ENCODE results near the gene SOS2.

The SOS2 gene

DNA sequence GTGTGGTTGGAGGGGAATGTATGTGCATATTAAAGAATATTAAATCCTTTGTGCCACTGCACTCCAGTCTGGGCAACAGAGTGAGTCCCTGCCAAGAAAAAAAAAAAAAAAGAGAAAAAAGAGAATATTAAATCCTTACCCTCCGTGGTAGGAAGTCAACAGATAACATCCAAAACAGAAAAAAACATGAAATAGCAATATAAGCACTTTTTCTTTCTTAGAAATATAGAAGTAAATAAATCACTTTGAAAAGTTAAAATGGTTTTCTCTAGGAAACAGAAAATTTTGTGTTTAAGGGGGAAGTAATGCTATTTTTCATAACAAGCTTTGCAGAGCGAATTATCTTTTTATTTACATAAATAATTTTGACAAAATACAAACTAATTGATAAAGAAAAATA is 17.6 kb downstream of the SOS2 start:
- TF ChIP-seq ZFP30 (CRISPR knock-in tag; IDR thresholded peaks at IDR 0.05) (no peak), ZNF8 (CRISPR knock-in tag; IDR thresholded peaks at IDR 0.05) (no peak), CSDC2 (CRISPR knock-in tag; IDR thresholded peaks at IDR 0.05) (no peak), ZNF70 (CRISPR knock-in tag; IDR thresholded peaks at IDR 0.05) (no peak), TOX (CRISPR knock-in tag; IDR thresholded peaks at IDR 0.05; ENCODE audit: borderline replicate concordance) (no peak), ZC3H10 (CRISPR knock-in tag; IDR thresholded peaks at IDR 0.05) (no peak), GLIS3 (CRISPR knock-in tag; IDR thresholded peaks at IDR 0.05) (no peak)
- no peak for ATAC-seq

DNA sequence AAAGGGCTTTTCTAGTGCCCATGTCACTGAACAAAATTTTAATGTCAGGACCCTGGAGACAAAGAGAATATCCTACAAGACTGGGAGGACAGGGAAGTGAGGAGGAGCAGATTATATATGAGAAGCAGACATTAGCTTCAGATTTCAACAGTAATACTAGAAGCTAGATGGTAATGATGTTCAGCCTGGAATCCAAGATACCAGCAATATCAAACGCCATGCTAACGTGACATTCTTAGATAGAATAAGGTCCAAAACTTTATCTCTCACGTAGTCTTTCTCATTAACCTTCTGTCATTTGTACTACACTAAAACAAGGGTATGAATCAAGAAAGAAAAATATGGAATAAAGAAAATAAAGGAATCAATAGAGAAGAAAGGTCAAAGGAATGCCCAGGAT is 18.7 kb downstream of the SOS2 start:
- TF ChIP-seq ZNF8 (CRISPR knock-in tag; IDR thresholded peaks at IDR 0.05) (no peak), ZC3H10 (CRISPR knock-in tag; IDR thresholded peaks at IDR 0.05) (no peak)
- no peak for ATAC-seq

DNA sequence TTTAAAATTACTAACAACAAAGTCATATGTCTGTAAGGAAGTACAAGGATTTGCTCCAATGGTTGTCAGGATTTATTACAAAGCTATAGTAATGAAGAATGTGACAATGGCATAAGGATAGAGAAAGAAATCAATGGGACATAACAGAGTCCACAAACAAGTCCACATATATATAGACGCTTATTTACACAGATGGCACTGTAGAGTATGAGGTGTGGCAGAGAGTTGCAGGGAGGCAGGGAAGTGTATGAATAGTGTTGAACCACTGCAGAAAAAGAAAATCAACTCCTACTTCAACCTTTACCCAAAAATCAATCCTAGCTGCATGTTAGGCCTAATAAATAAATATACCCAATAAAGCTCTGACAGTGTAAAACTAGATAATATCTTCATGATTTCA is 21.3 kb downstream of the SOS2 start:
- no peak for ATAC-seq
- TF ChIP-seq, protein P1, sequence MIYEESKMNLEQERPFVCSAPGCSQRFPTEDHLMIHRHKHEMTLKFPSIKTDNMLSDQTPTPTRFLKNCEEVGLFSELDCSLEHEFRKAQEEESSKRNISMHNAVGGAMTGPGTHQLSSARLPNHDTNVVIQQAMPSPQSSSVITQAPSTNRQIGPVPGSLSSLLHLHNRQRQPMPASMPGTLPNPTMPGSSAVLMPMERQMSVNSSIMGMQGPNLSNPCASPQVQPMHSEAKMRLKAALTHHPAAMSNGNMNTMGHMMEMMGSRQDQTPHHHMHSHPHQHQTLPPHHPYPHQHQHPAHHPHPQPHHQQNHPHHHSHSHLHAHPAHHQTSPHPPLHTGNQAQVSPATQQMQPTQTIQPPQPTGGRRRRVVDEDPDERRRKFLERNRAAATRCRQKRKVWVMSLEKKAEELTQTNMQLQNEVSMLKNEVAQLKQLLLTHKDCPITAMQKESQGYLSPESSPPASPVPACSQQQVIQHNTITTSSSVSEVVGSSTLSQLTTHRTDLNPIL (CRISPR knock-in tag; IDR thresholded peaks at IDR 0.05; ENCODE audit: low read depth) = no peak
- TF ChIP-seq, protein P2, sequence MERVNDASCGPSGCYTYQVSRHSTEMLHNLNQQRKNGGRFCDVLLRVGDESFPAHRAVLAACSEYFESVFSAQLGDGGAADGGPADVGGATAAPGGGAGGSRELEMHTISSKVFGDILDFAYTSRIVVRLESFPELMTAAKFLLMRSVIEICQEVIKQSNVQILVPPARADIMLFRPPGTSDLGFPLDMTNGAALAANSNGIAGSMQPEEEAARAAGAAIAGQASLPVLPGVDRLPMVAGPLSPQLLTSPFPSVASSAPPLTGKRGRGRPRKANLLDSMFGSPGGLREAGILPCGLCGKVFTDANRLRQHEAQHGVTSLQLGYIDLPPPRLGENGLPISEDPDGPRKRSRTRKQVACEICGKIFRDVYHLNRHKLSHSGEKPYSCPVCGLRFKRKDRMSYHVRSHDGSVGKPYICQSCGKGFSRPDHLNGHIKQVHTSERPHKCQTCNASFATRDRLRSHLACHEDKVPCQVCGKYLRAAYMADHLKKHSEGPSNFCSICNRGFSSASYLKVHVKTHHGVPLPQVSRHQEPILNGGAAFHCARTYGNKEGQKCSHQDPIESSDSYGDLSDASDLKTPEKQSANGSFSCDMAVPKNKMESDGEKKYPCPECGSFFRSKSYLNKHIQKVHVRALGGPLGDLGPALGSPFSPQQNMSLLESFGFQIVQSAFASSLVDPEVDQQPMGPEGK (CRISPR knock-in tag; IDR thresholded peaks at IDR 0.05; ENCODE audit: borderline replicate concordance) = no peak
- TF ChIP-seq SNAI2 (CRISPR knock-in tag; IDR thresholded peaks at IDR 0.05) (no peak), GLIS3 (CRISPR knock-in tag; IDR thresholded peaks at IDR 0.05) (no peak), RARB (CRISPR knock-in tag; IDR thresholded peaks at IDR 0.05) (no peak), ZC3H10 (CRISPR knock-in tag; IDR thresholded peaks at IDR 0.05) (no peak), ZNF8 (CRISPR knock-in tag; IDR thresholded peaks at IDR 0.05) (no peak)
- TF ChIP-seq, protein P3, sequence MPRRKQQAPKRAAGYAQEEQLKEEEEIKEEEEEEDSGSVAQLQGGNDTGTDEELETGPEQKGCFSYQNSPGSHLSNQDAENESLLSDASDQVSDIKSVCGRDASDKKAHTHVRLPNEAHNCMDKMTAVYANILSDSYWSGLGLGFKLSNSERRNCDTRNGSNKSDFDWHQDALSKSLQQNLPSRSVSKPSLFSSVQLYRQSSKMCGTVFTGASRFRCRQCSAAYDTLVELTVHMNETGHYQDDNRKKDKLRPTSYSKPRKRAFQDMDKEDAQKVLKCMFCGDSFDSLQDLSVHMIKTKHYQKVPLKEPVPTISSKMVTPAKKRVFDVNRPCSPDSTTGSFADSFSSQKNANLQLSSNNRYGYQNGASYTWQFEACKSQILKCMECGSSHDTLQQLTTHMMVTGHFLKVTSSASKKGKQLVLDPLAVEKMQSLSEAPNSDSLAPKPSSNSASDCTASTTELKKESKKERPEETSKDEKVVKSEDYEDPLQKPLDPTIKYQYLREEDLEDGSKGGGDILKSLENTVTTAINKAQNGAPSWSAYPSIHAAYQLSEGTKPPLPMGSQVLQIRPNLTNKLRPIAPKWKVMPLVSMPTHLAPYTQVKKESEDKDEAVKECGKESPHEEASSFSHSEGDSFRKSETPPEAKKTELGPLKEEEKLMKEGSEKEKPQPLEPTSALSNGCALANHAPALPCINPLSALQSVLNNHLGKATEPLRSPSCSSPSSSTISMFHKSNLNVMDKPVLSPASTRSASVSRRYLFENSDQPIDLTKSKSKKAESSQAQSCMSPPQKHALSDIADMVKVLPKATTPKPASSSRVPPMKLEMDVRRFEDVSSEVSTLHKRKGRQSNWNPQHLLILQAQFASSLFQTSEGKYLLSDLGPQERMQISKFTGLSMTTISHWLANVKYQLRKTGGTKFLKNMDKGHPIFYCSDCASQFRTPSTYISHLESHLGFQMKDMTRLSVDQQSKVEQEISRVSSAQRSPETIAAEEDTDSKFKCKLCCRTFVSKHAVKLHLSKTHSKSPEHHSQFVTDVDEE (CRISPR knock-in tag; IDR thresholded peaks at IDR 0.05) = no peak

DNA sequence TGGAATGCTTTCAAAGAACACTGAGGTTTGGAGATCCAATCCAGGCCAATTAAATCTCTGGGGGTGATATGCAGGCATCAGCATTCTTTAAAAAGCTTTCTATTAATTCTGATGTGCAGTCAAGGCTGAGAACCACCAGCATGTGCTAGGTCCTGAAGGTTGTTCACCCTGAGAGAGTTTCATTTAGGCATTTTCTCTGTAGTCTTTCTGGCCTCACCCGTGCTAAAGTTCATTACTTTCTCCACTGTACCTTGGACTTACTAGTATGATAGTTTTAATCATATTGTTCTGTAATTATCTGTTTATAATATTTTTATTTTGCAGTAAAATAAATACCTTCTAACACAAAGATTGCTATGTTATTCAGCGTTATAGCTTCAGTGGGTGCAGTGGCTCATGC is 32.9 kb downstream of the SOS2 start:
- no peak for TF ChIP-seq RARB (CRISPR knock-in tag; IDR thresholded peaks at IDR 0.05)
- no peak for ATAC-seq

DNA sequence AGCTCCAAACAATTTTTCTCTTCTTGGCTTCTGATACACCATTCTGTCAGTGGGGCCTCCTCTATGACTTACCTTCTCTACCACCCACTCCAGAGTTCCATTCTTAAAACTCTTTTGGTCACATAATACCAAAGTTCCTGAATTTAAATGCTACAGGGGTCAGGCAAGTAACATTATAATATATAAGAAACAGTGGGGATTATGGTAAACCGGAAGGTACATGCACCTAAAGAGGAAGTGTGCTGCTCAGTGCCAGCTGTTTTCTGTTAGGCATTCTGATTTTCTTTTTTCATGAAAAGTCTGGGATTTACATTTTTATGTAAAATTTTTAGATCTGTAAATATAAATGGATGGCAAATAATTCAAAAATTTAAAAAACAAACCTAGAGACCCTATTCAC is 39.9 kb downstream of the SOS2 start:
- ATAC-seq = no peak
- TF ChIP-seq OSR1 (CRISPR knock-in tag; IDR thresholded peaks at IDR 0.05) = no peak
- no peak for TF ChIP-seq ZC3H10 (CRISPR knock-in tag; IDR thresholded peaks at IDR 0.05)
- TF ChIP-seq TOX (CRISPR knock-in tag; IDR thresholded peaks at IDR 0.05; ENCODE audit: borderline replicate concordance) = no peak
- TF ChIP-seq GLIS3 (CRISPR knock-in tag; IDR thresholded peaks at IDR 0.05) = no peak
- no peak for TF ChIP-seq ARNTL (CRISPR knock-in tag; IDR thresholded peaks at IDR 0.05; ENCODE audit: borderline replicate concordance, low read depth)
- no peak for TF ChIP-seq ZNF70 (CRISPR knock-in tag; IDR thresholded peaks at IDR 0.05)
- TF ChIP-seq ESRRG (CRISPR knock-in tag; IDR thresholded peaks at IDR 0.05) = no peak
- TF ChIP-seq, protein P2 (CRISPR knock-in tag; IDR thresholded peaks at IDR 0.05; ENCODE audit: borderline replicate concordance) = no peak
- TF ChIP-seq, protein P4, sequence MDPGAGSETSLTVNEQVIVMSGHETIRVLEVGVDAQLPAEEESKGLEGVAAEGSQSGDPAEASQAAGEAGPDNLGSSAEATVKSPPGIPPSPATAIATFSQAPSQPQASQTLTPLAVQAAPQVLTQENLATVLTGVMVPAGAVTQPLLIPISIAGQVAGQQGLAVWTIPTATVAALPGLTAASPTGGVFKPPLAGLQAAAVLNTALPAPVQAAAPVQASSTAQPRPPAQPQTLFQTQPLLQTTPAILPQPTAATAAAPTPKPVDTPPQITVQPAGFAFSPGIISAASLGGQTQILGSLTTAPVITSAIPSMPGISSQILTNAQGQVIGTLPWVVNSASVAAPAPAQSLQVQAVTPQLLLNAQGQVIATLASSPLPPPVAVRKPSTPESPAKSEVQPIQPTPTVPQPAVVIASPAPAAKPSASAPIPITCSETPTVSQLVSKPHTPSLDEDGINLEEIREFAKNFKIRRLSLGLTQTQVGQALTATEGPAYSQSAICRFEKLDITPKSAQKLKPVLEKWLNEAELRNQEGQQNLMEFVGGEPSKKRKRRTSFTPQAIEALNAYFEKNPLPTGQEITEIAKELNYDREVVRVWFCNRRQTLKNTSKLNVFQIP (CRISPR knock-in tag; IDR thresholded peaks at IDR 0.05; ENCODE audit: borderline replicate concordance, low read depth) = no peak
- TF ChIP-seq CSDC2 (CRISPR knock-in tag; IDR thresholded peaks at IDR 0.05) = no peak
- TF ChIP-seq RARB (CRISPR knock-in tag; IDR thresholded peaks at IDR 0.05) = no peak
- TF ChIP-seq PPARA (CRISPR knock-in tag; IDR thresholded peaks at IDR 0.05; ENCODE audit: borderline replicate concordance) = no peak
- TF ChIP-seq, protein P3 (CRISPR knock-in tag; IDR thresholded peaks at IDR 0.05) = no peak
- TF ChIP-seq ZNF8 (CRISPR knock-in tag; IDR thresholded peaks at IDR 0.05) = no peak
- TF ChIP-seq, protein P5, sequence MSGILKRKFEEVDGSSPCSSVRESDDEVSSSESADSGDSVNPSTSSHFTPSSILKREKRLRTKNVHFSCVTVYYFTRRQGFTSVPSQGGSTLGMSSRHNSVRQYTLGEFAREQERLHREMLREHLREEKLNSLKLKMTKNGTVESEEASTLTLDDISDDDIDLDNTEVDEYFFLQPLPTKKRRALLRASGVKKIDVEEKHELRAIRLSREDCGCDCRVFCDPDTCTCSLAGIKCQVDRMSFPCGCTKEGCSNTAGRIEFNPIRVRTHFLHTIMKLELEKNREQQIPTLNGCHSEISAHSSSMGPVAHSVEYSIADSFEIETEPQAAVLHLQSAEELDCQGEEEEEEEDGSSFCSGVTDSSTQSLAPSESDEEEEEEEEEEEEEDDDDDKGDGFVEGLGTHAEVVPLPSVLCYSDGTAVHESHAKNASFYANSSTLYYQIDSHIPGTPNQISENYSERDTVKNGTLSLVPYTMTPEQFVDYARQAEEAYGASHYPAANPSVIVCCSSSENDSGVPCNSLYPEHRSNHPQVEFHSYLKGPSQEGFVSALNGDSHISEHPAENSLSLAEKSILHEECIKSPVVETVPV (CRISPR knock-in tag; IDR thresholded peaks at IDR 0.05) = no peak
- no peak for TF ChIP-seq SNAI2 (CRISPR knock-in tag; IDR thresholded peaks at IDR 0.05)
